CD4-positive, alpha-beta T cell treated with Interleukin-10 for 1 hour (primary cell): Measurements from ENCODE around the gene MLST8.
"Not testable (repeated sequence)": the region's sequence is repeated elsewhere in the genome, so short reads cannot be mapped to it uniquely, and the experiment has no call there.

ENCODE experiments used
- DNase-seq: peaks from one replicate; pipeline ENCODE4 v3.0.0-alpha.2; 2020

Gene MLST8

GRCh38 chr16:2232094-2232990 is 27.1 kb downstream of the MLST8 start:
- no peak for DNase-seq

GRCh38 chr16:2233046-2233775 is 28.0 kb downstream of the MLST8 start:
- DNase-seq = no peak

- DNase-seq = no peak
These were observed 28.9 kb downstream of the MLST8 start for GRCh38 chr16:2233872-2234812.

- no peak for DNase-seq
These were observed 29.5 kb downstream of the MLST8 start for GRCh38 chr16:2234813-2235170.

- no peak for DNase-seq
These were observed 30.0 kb downstream of the MLST8 start for GRCh38 chr16:2235234-2235651.

GRCh38 chr16:2235695-2236336 is 30.6 kb downstream of the MLST8 start:
- no peak for DNase-seq

- DNase-seq = no peak
These were observed 31.3 kb downstream of the MLST8 start, which contains the start of gene DNASE1L2 for GRCh38 chr16:2236337-2237101. Gene DNASE1L2, plus strand, starts transcription at chr16:2236444. Its CDS starts 373 bp downstream, at chr16:2236817.

GRCh38 chr16:2237102-2237482 is 31.8 kb downstream of the MLST8 start:
- DNase-seq = no peak

GRCh38 chr16:2237493-2238149 is 32.4 kb downstream of the MLST8 start:
- DNase-seq = no peak

GRCh38 chr16:2238150-2238837 is 33.0 kb downstream of the MLST8 start:
- no peak for DNase-seq

GRCh38 chr16:2238838-2239675 is 33.8 kb downstream of the MLST8 start:
- DNase-seq = no peak

GRCh38 chr16:2240331-2240730 is 35.1 kb downstream of the MLST8 start:
- not testable (repeated sequence) for DNase-seq

- DNase-seq = no peak
These were observed 37.3 kb downstream of the MLST8 start for GRCh38 chr16:2242598-2242997.

- DNase-seq = no peak
These were observed 37.8 kb downstream of the MLST8 start for GRCh38 chr16:2243031-2243528.

GRCh38 chr16:2243781-2244180 is 38.5 kb downstream of the MLST8 start:
- no peak for DNase-seq

GRCh38 chr16:2244301-2244700 is 39.0 kb downstream of the MLST8 start:
- no peak for DNase-seq

- DNase-seq = no peak
These were observed 39.9 kb downstream of the MLST8 start for GRCh38 chr16:2244926-2245795.

GRCh38 chr16:2246301-2246885 is 41.1 kb downstream of the MLST8 start:
- DNase-seq = no peak
